ENCODE data around the gene KIRREL2. TPM values are rescaled to one million over a fixed set of nuclear protein-coding genes. Genes with fewer than 3 reads are reported as not detected.

The KIRREL2 gene
- total RNA-seq, 1 experiment from 2014 or later = not detected

DNA sequence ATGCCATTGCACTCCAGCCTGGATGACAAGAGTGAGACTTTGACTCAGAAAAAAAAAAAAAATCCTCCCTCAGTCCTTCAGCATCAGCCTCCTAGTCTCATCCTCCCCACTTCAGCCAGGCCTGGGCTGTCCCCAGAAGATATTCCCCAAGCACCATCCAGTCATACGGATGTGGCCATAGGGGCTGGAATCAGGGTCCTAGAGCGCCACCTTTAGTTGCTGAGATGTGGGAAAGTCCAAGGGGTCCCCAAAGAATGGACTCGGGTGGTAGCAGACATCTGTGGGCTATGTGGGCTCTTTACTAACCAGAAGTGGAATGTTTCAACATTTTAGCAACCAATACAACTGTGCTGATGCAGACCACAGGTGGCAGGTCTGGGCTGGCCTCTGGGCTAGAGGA, 54.5 kb downstream of the KIRREL2 start:
- H2AFZ ChIP-seq (ENCODE audit: low read length) = no peak overlapping the region
- CTCF ChIA-PET = no interaction called here
- BruUV-seq (replicated peaks) = no TSS peak
- no peaks in the 10 kb centered on the region for H3K27me3 ChIP-seq (ENCODE audit: low read length)
- no peaks in the 10 kb centered on the region for H3K9me2 ChIP-seq (replicated peaks; ENCODE audit: low read length)
- H3K4me2 ChIP-seq (ENCODE audit: low read length) = no peak overlapping the region
- TF ChIP-seq EZH2 (IDR thresholded peaks at IDR 0.05; ENCODE audit: low read length, unreplicated experiment) (no peak), EZH2phosphoT487 (IDR thresholded peaks at IDR 0.05; ENCODE audit: borderline replicate concordance, low read length) (no peak)
- TF ChIP-seq, protein P1, sequence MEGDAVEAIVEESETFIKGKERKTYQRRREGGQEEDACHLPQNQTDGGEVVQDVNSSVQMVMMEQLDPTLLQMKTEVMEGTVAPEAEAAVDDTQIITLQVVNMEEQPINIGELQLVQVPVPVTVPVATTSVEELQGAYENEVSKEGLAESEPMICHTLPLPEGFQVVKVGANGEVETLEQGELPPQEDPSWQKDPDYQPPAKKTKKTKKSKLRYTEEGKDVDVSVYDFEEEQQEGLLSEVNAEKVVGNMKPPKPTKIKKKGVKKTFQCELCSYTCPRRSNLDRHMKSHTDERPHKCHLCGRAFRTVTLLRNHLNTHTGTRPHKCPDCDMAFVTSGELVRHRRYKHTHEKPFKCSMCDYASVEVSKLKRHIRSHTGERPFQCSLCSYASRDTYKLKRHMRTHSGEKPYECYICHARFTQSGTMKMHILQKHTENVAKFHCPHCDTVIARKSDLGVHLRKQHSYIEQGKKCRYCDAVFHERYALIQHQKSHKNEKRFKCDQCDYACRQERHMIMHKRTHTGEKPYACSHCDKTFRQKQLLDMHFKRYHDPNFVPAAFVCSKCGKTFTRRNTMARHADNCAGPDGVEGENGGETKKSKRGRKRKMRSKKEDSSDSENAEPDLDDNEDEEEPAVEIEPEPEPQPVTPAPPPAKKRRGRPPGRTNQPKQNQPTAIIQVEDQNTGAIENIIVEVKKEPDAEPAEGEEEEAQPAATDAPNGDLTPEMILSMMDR (conservative IDR thresholded peaks at IDR 0.05; ENCODE audit: low read depth, low read length) = no peak
- no peak overlapping the region for H3K4me3 ChIP-seq (ENCODE audit: low read length)
- no peaks in the 10 kb centered on the region for H3K36me3 ChIP-seq (ENCODE audit: low read depth, low read length)
- ATAC-seq (no peak), DNase-seq (no peak)
- no peaks in the 10 kb centered on the region for H3F3A ChIP-seq (ENCODE audit: low read length, unreplicated experiment)
- H3K9ac ChIP-seq (ENCODE audit: low read length) = no peak overlapping the region
- intact Hi-C loops (cut with micrococcal nuclease) = no loop called here
- no peaks in the 10 kb centered on the region for H4K20me1 ChIP-seq (ENCODE audit: low read length)
- H3K4me1 ChIP-seq (ENCODE audit: insufficient read depth, low read length) = no peaks in the 10 kb centered on the region
- H3K9me3 ChIP-seq (ENCODE audit: low read length) = no peaks in the 10 kb centered on the region
- H3K27ac ChIP-seq (ENCODE audit: low read length) = no peak overlapping the region
- no peaks in the 10 kb centered on the region for H3K79me2 ChIP-seq (ENCODE audit: low read length)
- POLR2A ChIA-PET (ENCODE audit: unreplicated experiment) = no interaction called here

DNA sequence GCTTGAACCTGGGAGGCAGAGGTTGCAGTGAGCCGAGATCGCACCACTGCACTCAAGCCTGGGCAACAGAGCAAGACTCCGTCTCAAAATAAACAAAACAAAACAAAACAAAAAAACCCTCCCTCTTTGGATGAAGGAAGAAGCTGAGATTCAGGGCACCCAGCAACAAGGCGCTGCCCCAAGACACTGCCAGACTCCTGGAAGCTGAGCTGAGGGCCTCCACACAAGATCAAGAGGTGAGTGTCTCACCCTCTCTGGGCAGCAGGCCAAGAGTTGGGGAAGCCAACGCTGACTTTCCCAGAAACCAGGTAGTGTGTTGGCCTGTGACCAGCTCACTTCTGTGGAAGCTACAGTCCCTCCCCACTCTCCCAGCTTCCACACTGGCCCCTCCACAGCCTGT, 55.1 kb downstream of the KIRREL2 start:
- ChIA-PET POLR2A (ENCODE audit: unreplicated experiment) (no interaction called here), CTCF (no interaction called here)
- Histone ChIP-seq H3K9me3 (ENCODE audit: low read length) (no peaks in the 10 kb centered on the region), H3K9ac (ENCODE audit: low read length) (no peak overlapping the region), H4K20me1 (ENCODE audit: low read length) (no peaks in the 10 kb centered on the region), H3K4me2 (ENCODE audit: low read length) (no peak overlapping the region), H3F3A (ENCODE audit: low read length, unreplicated experiment) (no peaks in the 10 kb centered on the region), H3K4me3 (ENCODE audit: low read length) (no peak overlapping the region), H3K9me2 (replicated peaks; ENCODE audit: low read length) (no peaks in the 10 kb centered on the region), H3K79me2 (ENCODE audit: low read length) (no peaks in the 10 kb centered on the region), H3K27ac (ENCODE audit: low read length) (no peak overlapping the region), H2AFZ (ENCODE audit: low read length) (no peak overlapping the region), H3K4me1 (ENCODE audit: insufficient read depth, low read length) (no peaks in the 10 kb centered on the region), H3K36me3 (ENCODE audit: low read depth, low read length) (no peaks in the 10 kb centered on the region), H3K27me3 (ENCODE audit: low read length) (no peaks in the 10 kb centered on the region)
- TF ChIP-seq EZH2 (IDR thresholded peaks at IDR 0.05; ENCODE audit: low read length, unreplicated experiment) = no peak
- BruUV-seq (replicated peaks) = no TSS peak
- ATAC-seq (peak; percentile 22; the same call in 1 of the 2 replicates), DNase-seq (peak; percentile 81)
- intact Hi-C loops (cut with micrococcal nuclease) = no loop called here

DNA sequence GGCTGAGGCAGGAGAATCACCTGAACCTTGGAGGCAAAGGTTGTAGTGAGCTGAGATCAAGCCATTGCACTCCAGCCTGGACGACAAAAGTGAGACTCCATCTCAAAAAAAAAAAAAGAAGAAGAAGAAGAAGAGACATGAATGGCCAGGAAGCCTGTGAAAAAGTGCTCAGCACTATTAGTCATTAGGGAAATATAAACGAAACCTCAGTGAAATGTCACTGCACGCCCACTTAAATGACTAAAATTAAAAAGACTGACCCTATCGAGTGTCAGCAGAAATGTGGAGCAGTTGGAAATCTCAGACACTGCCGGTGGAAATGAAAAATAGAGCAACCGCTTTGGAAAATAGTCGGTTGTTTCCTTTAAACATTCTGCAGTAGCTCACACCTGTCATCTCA, 56.9 kb downstream of the KIRREL2 start:
- Histone ChIP-seq H3K4me3 (ENCODE audit: low read length) (no peak overlapping the region), H3K27me3 (ENCODE audit: low read length) (no peaks in the 10 kb centered on the region), H3K27ac (ENCODE audit: low read length) (no peak overlapping the region), H3K9me2 (replicated peaks; ENCODE audit: low read length) (no peaks in the 10 kb centered on the region), H3K79me2 (ENCODE audit: low read length) (no peaks in the 10 kb centered on the region), H2AFZ (ENCODE audit: low read length) (no peak overlapping the region), H4K20me1 (ENCODE audit: low read length) (no peaks in the 10 kb centered on the region), H3K36me3 (ENCODE audit: low read depth, low read length) (no peaks in the 10 kb centered on the region), H3K9me3 (ENCODE audit: low read length) (no peaks in the 10 kb centered on the region), H3K4me2 (ENCODE audit: low read length) (no peak overlapping the region), H3K4me1 (ENCODE audit: insufficient read depth, low read length) (no peaks in the 10 kb centered on the region), H3F3A (ENCODE audit: low read length, unreplicated experiment) (no peaks in the 10 kb centered on the region), H3K9ac (ENCODE audit: low read length) (no peak overlapping the region)
- BruUV-seq (replicated peaks) = no TSS peak
- DNase-seq (peak; percentile 27), ATAC-seq (no peak)
- TF ChIP-seq, protein P1 (conservative IDR thresholded peaks at IDR 0.05; ENCODE audit: low read depth, low read length) = no peak
- TF ChIP-seq EZH2phosphoT487 (IDR thresholded peaks at IDR 0.05; ENCODE audit: borderline replicate concordance, low read length) = no peak
- no peak for TF ChIP-seq EZH2 (IDR thresholded peaks at IDR 0.05; ENCODE audit: low read length, unreplicated experiment)
- CTCF ChIA-PET = no interaction called here
- POLR2A ChIA-PET (ENCODE audit: unreplicated experiment) = no interaction called here
- intact Hi-C loops (cut with micrococcal nuclease) = no loop called here

Data from PC-3 (cell line).